GM21619 (cell line): ENCODE results near the gene PGM5.

Experiments
- ATAC-seq: cut with Tn5 transposase; IDR thresholded peaks from one replicate; pipeline ENCODE4 v1.9.1; 2021; ENCODE audit not compliant: unreplicated experiment

Gene PGM5

GRCh38 chr9:68493541-68493940, 137.1 kb downstream of the PGM5 start:
- ATAC-seq: no peak

GRCh38 chr9:68493958-68494577, 137.7 kb downstream of the PGM5 start:
- no peak for ATAC-seq

GRCh38 chr9:68495247-68495646, 138.8 kb downstream of the PGM5 start:
- ATAC-seq: no peak

- no peak for ATAC-seq
Observed at GRCh38 chr9:68496356-68496755, 139.9 kb downstream of the PGM5 start.

- no peak for ATAC-seq
Observed at GRCh38 chr9:68497629-68498028, 141.2 kb downstream of the PGM5 start.

- no peak for ATAC-seq
Observed at GRCh38 chr9:68498816-68499215, 142.4 kb downstream of the PGM5 start.

GRCh38 chr9:68500457-68501381, 144.3 kb downstream of the PGM5 start:
- ATAC-seq: no peak

- no peak for ATAC-seq
Observed at GRCh38 chr9:68502279-68502678, 145.9 kb downstream of the PGM5 start.

GRCh38 chr9:68505681-68506409, 149.4 kb downstream of the PGM5 start:
- ATAC-seq: no peak

- ATAC-seq: no peak
Observed at GRCh38 chr9:68506551-68506950, 150.1 kb downstream of the PGM5 start.

GRCh38 chr9:68507130-68507805, 150.9 kb downstream of the PGM5 start:
- ATAC-seq: no peak

- no peak for ATAC-seq
Observed at GRCh38 chr9:68507806-68508145, 151.4 kb downstream of the PGM5 start.

- ATAC-seq: no peak
Observed at GRCh38 chr9:68508547-68508946, 152.1 kb downstream of the PGM5 start.

GRCh38 chr9:68509689-68510088, 153.3 kb downstream of the PGM5 start:
- no peak for ATAC-seq

- ATAC-seq: no peak
Observed at GRCh38 chr9:68513385-68513784, 157.0 kb downstream of the PGM5 start.

- ATAC-seq: no peak
Observed at GRCh38 chr9:68513981-68514380, 157.6 kb downstream of the PGM5 start.

- ATAC-seq: no peak
Observed at GRCh38 chr9:68515326-68516017, 159.1 kb downstream of the PGM5 start.

- no peak for ATAC-seq
Observed at GRCh38 chr9:68522131-68522530, 165.7 kb downstream of the PGM5 start.

- no peak for ATAC-seq
Observed at GRCh38 chr9:68522954-68523353, 166.5 kb downstream of the PGM5 start.

GRCh38 chr9:68523367-68523936, 167.0 kb downstream of the PGM5 start:
- no peak for ATAC-seq
